HG02642 (cell line): Measurements from ENCODE around the gene SLC18A2.

Source experiments
- ATAC-seq: cut with Tn5 transposase; IDR thresholded peaks from one replicate; pipeline ENCODE4 v1.9.1; 2021; ENCODE audit warnings: mild to moderate bottlenecking; ENCODE audit not compliant: unreplicated experiment, poor library complexity

The SLC18A2 gene

GRCh38 chr10:117240621-117241529 is at the start of gene SLC18A2:
Gene SLC18A2, plus strand, starts transcription at chr10:117241114. Its CDS starts 580 bp downstream, at chr10:117241694.
- no peak for ATAC-seq

- no peak for ATAC-seq
Observed at GRCh38 chr10:117197189-117197588, 43.7 kb upstream of the SLC18A2 start, which contains the start of gene KCNK18. Gene KCNK18, plus strand, starts transcription at chr10:117197489. Its CDS starts 0 bp downstream, at chr10:117197489.

GRCh38 chr10:117198088-117198487 is 42.8 kb upstream of the SLC18A2 start:
- no peak for ATAC-seq

- ATAC-seq: no peak
Observed at GRCh38 chr10:117201826-117202225, 39.1 kb upstream of the SLC18A2 start.

- no peak for ATAC-seq
Observed at GRCh38 chr10:117204316-117204715, 36.6 kb upstream of the SLC18A2 start.

GRCh38 chr10:117212176-117212575 is 28.7 kb upstream of the SLC18A2 start:
- no peak for ATAC-seq

GRCh38 chr10:117214401-117214800 is 26.5 kb upstream of the SLC18A2 start:
- ATAC-seq: no peak

GRCh38 chr10:117215079-117215478 is 25.8 kb upstream of the SLC18A2 start:
- no peak for ATAC-seq

GRCh38 chr10:117216028-117216427 is 24.9 kb upstream of the SLC18A2 start:
- ATAC-seq: no peak

- peak; percentile 88 for ATAC-seq
Observed at GRCh38 chr10:117216611-117217195, 24.2 kb upstream of the SLC18A2 start.

GRCh38 chr10:117217196-117217761 is 23.6 kb upstream of the SLC18A2 start:
- ATAC-seq: peak; percentile 52

GRCh38 chr10:117218654-117219053 is 22.3 kb upstream of the SLC18A2 start:
- ATAC-seq: no peak

GRCh38 chr10:117221156-117221711 is 19.7 kb upstream of the SLC18A2 start:
- ATAC-seq: no peak

GRCh38 chr10:117222552-117222951 is 18.4 kb upstream of the SLC18A2 start:
- ATAC-seq: no peak

- ATAC-seq: no peak
Observed at GRCh38 chr10:117222976-117223692, 17.8 kb upstream of the SLC18A2 start.

GRCh38 chr10:117223693-117224430 is 17.1 kb upstream of the SLC18A2 start:
- ATAC-seq: no peak

GRCh38 chr10:117224881-117225280 is 16.0 kb upstream of the SLC18A2 start:
- ATAC-seq: no peak

GRCh38 chr10:117226813-117227451 is 14.0 kb upstream of the SLC18A2 start:
- ATAC-seq: peak; percentile 52

GRCh38 chr10:117228210-117228609 is 12.7 kb upstream of the SLC18A2 start:
- ATAC-seq: no peak
